Measurements from ENCODE around the gene HMGB3.

DNA sequence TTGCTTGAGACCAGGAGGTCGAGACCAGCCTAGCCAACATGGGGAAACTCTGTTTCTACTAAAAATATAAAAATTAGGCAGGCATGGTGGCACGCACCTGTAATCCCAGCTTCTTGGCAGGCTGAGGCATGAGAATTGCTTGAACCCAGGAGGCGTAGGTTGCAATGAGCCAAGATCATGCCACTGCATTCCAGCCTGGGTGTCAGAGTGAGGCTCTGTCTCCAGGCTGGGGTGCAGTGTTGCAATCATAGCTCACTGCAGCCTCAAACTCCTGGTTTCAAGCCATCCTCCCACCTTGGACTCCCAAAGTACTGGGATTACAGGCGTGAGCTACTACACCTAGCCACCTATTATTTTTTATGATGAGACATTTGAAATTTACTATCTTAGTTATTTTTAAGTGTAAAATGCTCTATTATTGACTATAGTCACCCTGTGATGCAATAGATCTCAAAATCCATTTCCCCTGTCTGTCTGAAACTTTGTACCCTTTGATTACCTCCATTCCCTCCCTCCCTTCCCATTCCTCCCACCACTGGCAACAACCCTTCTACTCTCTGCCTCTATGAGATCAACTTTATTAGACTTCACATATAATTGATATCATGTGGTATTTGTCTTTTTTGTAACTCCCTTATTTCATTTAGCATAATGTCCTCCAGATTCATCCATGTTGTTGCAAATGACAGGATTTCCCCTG is 23.4 kb downstream of the HMGB3 start:
- TF ChIP-seq CTCF (IDR thresholded peaks at IDR 0.05) (no peak), POLR2A (IDR thresholded peaks at IDR 0.05) (no peak)
